HG03097 (cell line): ENCODE results near the gene PCDHGA2.
"Not testable (repeated sequence)": the region's sequence is repeated elsewhere in the genome, so short reads cannot be mapped to it uniquely, and the experiment has no call there.

Source experiments
- ATAC-seq: cut with Tn5 transposase; IDR thresholded peaks from one replicate; pipeline ENCODE4 v1.9.1; 2021; ENCODE audit not compliant: unreplicated experiment, low FRiP score

PCDHGA2 gene

GRCh38 chr5:141345327-141345726 is 6.8 kb downstream of the PCDHGA2 start:
- ATAC-seq: no peak

- not testable (repeated sequence) for ATAC-seq
Observed at GRCh38 chr5:141346017-141346416, 7.5 kb downstream of the PCDHGA2 start.

- ATAC-seq: no peak
Observed at GRCh38 chr5:141349917-141350619, 11.5 kb downstream of the PCDHGA2 start, which contains the start of gene PCDHGB1. Gene PCDHGB1 (plus strand): TSS chr5:141350099. CDS start chr5:141350261, 162 bp downstream.

GRCh38 chr5:141351591-141351990 is 13.0 kb downstream of the PCDHGA2 start:
- ATAC-seq: no peak

DNA sequence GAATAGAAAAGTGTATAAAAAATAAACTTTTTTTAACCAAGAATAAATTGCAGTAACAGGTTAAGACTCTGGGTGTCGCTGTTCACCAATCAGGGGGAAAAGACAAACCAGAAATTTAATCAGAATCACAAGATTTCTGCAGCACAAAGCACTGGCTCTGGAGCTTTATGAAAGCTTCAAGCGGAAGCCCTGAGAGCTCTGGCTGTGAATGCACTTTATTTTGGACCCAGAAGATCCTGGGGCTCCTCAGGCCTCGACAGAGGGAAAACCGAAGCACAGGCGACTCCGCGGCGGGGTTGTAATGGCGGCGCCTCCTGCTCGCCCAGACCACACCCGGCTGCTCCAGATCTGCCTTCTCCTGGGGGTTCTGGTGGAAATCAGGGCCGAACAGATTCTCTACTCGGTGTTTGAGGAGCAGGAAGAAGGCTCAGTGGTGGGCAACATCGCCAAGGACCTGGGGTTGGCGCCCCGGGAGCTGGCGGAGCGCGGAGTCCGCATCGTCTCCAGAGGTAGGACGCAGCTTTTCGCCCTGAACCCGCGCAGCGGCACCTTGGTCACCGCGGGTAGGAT is 16.4 kb downstream of the PCDHGA2 start, which contains the start of gene PCDHGA4:
TSS of gene PCDHGA4 (plus strand) at position 122 of the 570 bp plus-strand sequence. CDS start at position 209, 87 bp downstream.
- ATAC-seq: no peak

DNA sequence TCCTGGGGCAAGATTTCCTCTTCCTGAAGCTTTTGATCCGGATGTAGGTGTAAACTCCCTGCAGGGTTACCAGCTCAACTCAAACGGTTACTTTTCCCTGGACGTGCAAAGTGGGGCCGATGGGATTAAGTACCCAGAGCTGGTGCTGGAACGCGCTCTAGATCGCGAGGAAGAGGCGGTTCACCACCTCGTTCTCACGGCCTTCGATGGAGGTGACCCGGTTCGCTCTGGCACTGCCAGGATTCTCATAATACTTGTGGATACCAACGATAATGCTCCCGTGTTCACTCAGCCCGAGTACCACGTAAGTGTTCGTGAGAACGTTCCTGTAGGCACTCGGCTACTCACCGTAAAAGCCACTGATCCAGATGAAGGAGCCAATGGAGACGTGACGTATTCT is 17.1 kb downstream of the PCDHGA2 start:
- no peak for ATAC-seq

DNA sequence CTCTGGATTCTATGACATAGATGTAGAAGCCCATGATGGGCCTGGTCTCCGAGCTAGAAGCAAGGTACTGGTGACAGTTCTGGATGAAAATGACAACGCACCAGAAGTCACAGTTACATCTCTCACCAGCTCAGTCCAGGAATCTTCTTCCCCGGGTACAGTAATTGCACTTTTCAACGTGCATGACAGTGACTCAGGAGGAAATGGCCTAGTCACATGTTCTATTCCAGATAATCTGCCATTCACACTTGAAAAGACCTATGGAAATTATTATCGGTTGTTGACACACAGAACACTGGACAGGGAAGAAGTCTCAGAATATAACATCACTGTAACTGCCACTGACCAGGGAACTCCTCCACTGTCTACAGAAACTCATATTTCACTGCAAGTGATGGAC is 17.6 kb downstream of the PCDHGA2 start:
- no peak for ATAC-seq

DNA sequence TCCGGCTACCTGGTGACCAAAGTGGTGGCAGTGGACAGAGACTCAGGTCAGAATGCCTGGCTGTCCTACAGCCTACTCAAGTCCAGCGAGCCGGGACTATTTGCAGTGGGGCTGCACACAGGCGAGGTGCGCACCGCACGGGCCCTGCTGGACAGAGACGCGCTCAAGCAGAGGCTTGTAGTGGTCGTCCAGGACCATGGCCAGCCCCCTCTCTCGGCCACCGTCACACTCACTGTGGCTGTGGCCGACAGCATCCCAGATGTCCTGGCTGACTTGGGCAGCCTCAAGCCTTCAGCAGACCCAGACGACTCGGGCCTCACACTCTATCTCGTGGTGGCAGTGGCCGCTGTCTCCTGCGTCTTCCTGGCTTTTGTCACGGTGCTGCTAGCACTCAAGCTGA is 18.4 kb downstream of the PCDHGA2 start:
- ATAC-seq: no peak

DNA sequence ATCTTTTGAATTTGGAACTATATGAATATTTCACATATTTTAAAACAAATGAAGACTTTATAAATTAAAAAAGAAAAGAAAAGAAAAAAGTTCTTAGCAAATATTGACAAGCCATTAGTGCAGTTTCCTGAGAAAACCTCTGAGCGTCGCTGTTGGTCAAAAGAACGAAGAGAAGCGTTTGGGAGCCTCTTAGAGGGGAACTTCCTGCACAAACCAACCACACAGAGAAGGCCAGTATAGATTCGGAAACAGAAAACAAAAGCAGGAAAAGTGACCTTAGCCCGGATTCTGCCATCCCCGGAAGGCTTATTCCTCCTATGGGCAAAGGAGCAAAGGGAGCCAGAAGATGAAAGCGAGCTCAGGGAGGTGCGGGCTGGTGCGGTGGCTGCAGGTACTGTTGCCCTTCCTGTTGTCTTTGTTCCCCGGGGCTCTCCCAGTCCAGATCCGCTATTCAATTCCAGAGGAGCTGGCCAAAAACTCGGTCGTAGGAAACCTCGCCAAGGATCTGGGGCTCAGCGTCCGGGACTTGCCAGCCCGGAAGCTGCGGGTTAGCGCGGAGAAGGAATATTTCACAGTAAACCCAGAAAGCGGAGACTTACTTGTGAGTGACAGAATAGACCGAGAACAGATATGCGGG is 21.3 kb downstream of the PCDHGA2 start, which contains the start of gene PCDHGB2:
TSS of gene PCDHGB2 (plus strand) at position 205 of the 637 bp plus-strand sequence. CDS start at position 347, 142 bp downstream.
- no peak for ATAC-seq

DNA sequence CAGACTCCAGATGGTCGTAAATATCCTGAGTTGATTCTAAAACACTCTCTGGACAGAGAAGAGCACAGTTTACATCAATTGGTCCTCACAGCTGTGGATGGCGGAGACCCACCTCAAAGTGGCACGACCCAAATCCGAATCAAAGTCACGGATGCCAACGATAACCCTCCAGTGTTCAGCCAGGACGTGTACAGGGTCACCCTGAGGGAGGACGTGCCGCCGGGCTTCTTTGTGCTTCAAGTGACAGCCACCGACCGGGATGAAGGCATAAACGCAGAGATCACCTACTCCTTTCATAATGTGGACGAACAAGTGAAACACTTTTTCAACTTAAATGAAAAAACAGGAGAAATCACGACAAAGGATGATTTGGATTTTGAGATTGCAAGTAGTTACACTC is 22.1 kb downstream of the PCDHGA2 start:
- ATAC-seq: no peak

GRCh38 chr5:141362719-141363118 is 24.2 kb downstream of the PCDHGA2 start:
- ATAC-seq: no peak

DNA sequence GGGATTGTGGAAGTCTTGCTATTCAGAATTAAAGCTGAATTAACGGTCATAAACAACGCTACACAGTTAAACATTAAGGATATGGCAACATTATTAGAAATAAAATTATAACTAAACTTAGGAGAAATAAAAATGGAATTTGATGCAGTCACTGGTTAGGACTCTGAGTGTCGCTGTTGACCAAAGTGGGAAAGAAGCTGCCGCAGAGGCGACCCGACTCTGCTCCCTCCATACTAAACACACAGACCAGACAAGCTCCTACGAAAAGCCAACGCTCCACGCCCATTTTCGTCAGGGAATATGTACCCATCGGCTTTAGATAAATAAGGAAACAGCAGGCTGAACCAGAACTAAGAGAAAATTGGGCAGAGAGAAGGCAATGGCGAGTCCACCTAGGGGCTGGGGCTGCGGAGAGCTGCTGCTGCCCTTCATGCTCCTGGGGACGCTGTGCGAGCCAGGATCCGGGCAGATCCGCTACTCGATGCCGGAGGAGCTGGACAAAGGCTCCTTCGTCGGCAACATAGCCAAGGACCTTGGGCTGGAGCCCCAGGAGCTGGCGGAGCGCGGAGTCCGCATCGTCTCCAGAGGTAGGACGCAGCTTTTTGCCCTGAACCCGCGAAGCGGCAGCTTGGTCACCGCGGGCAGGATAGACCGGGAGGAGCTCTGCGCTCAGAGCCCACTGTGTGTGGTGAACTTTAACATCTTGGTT is 25.5 kb downstream of the PCDHGA2 start, which contains the start of gene PCDHGA5:
TSS of gene PCDHGA5 (plus strand) at position 211 of the 709 bp plus-strand sequence. CDS start at position 380, 169 bp downstream.
- ATAC-seq: no peak

DNA sequence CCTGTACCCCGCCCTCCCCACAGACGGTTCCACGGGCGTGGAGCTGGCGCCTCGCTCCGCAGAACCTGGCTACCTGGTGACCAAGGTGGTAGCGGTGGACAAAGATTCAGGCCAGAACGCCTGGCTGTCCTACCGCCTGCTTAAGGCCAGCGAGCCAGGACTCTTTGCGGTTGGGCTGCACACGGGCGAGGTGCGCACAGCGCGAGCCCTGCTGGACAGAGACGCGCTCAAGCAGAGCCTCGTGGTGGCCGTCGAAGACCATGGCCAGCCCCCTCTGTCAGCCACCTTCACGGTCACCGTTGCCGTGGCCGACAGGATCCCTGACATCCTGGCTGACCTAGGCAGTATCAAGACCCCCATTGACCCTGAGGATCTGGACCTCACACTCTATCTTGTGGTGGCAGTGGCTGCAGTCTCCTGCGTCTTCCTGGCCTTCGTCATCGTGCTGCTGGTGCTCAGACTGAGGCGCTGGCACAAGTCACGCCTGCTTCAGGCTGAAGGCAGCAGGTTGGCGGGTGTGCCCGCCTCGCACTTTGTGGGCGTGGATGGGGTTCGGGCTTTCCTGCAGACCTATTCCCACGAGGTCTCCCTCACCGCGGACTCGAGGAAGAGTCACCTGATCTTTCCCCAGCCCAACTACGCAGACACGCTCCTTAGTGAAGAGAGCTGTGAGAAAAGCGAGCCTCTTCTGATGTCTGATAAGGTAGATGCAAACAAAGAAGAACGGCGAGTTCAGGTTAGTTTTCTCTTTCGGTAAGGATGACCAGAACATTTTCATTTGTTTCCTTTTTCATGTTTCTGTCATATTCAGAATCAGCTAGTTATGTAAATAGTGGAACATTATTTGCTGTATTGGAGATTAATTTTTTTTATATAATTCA is 27.7 kb downstream of the PCDHGA2 start:
- ATAC-seq: no peak

DNA sequence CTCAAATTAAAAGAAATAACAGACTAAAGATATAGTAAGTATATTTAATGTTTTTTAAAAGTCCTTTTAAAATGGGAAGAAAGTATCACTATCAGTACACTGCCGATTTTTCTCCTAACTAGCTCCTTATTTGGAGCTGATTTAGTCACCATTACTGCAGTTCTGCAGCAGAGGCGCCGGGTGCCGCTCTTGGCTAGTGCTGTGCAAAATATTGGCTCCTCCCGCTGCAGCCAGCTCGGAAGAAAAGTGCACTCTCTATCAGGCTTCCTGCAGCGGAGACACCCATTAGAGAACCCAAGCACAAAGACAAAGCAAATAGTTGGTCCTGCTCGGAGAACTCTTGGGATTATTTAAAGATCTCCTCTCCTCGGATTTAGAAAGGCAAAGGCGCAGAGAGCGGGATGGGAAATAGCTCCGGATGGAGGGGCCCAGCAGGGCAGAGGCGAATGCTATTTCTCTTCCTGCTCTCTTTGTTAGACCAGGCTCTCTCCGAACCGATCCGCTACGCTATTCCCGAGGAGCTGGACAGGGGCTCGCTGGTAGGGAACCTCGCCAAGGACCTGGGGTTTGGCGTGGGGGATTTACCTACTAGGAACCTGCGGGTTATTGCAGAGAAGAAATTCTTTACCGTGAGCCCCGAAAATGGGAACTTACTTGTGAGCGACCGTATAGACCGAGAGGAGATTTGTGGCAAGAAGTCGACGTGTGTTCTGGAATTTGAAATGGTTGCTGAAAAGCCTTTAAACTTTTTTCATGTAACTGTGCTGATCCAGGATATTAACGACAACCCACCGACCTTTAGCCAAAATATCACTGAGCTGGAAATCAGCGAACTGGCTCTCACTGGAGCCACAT is 31.7 kb downstream of the PCDHGA2 start, which contains the start of gene PCDHGB3:
TSS of gene PCDHGB3 (plus strand) at position 249 of the 855 bp plus-strand sequence. CDS start at position 402, 153 bp downstream.
- peak; percentile 68 for ATAC-seq

DNA sequence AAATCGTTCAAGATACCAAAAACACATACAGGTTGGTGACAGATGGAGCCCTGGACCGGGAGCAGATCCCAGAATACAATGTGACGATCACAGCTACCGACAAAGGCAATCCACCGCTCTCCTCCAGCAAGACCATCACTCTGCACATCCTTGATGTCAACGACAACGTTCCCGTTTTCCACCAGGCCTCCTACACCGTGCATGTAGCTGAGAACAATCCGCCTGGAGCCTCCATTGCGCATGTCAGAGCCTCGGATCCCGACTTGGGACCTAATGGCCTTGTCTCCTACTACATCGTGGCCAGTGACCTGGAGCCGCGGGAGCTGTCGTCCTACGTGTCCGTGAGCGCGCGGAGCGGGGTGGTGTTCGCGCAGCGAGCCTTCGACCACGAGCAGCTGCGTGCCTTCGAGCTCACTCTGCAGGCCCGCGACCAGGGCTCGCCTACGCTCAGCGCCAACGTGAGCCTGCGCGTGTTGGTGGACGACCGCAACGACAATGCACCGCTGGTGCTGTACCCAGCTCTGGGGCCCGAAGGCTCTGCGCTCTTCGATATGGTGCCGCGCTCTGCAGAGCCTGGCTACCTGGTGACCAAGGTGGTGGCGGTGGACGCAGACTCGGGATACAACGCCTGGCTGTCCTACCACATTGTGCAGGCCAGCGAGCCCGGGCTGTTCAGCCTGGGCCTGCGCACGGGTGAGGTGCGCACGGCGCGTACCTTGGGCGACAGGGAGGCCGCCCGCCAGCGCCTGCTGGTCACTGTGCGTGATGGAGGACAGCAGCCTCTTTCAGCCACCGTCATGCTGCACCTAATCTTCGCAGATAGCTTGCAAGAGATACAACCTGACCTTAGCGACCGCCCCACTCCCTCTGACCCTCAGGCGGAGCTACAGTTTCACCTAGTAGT is 33.3 kb downstream of the PCDHGA2 start:
- ATAC-seq: no peak

DNA sequence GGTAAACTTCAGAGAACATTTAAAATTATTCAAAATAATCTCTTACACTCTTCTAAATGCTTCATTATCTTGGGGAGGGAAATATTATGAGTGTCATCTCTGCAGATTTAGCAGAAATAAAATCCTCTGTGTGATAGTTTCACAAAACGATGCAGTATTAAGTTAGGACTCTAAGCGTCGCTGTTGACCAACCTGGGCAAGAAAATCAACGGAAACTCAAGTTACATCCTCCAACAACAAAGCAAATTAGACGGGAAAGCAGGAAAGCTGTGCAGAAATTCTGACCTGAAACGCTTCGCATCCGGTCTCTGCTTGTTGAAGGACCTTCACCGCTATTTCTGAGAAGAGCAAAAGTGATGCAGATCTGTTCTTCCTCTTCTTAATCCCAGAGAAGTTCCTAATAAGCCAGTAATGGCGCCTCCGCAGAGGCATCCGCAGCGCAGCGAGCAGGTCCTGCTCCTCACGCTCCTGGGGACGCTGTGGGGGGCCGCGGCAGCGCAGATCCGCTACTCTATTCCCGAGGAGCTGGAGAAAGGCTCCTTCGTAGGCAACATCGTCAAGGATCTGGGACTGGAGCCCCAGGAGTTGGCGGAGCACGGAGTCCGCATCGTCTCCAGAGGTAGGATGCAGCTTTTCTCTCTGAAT is 35.2 kb downstream of the PCDHGA2 start, which contains the start of gene PCDHGA6:
TSS of gene PCDHGA6 (plus strand) at position 219 of the 645 bp plus-strand sequence. CDS start at position 412, 193 bp downstream.
- ATAC-seq: no peak

GRCh38 chr5:141374627-141375026 is 36.1 kb downstream of the PCDHGA2 start:
- no peak for ATAC-seq
